Measurements from ENCODE around the gene CHKA. TPM values are rescaled to one million over a fixed set of nuclear protein-coding genes. Genes with fewer than 3 reads are reported as not detected.

The CHKA gene
- total and polyA plus RNA-seq, 2 of the 8 experiments (the other 6 are each of a cell fraction or from before 2014, with no cell fraction given), result 61.2 to 86.6 TPM

DNA sequence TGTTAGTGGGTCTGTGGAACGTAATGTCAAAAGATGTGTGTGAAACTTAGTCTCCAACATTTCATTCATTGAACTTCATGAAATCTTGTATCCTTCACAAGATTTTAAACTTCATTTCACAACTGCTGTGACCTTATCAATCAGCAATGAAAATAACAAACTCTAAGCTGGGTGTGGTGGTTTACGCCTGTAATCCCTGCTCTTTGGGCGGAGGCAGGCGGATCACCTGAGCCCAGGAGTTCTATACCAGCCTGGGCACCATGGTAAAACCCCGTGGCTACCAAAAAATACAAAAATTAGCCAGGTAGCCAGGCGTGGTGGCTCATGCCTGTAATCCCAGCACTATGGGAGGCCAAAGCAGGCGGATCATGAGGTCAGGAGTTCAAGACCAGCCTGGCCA is 5.1 kb downstream of the CHKA start:
- ChIA-PET CTCF (ENCODE audit: partially characterized antibody) (interaction anchor here (0.7 to 1.1 kb wide), 2 partner anchors 40 to 412 kb away, joined by 3 read pairs; no protein-coding TSS in a partner anchor), POLR2A (ENCODE audit: partially characterized antibody) (interaction anchor here (1.0 to 7.1 kb wide), 8 partner anchors 9 to 48 kb away, joined by 3 to 52 read pairs (median 6); no protein-coding TSS in a partner anchor)
- no peaks in the 10 kb centered on the region; the same call in 1 of the 2 replicates for H3K23me2 ChIP-seq (ENCODE audit: low read depth, low read length)
- no peak overlapping the region for H2BK15ac ChIP-seq (ENCODE audit: low read length)
- H4K8ac ChIP-seq (ENCODE audit: extremely low read depth, insufficient read depth, low read length), result no peak overlapping the region
- no peak overlapping the region for H2BK120ac ChIP-seq (replicated peaks; ENCODE audit: low read depth, low read length)
- no peak overlapping the region for H3K27ac ChIP-seq (ENCODE audit: low read depth, low read length)
- H3K36me3 ChIP-seq (ENCODE audit: control insufficient read depth in 2 of 4, insufficient read depth in 4 of 4, low read length in 3 of 4), result peaks cover 0 to 11% (median under 1%) of the 10 kb centered on the region in 4 experiments; a peak in 2 of 8 replicates
- H2BK12ac ChIP-seq (ENCODE audit: low read depth, low read length), result no peak overlapping the region
- H3K4me1 ChIP-seq (replicated peaks in 1 of 4; ENCODE audit: control insufficient read depth in 3 of 4, insufficient read depth in 4 of 4, low read length in 3 of 4), result peaks cover 2 to 9% (median 4%) of the 10 kb centered on the region in 4 experiments; a peak in 5 of 7 replicates
- no peak overlapping the region for H3K56ac ChIP-seq (replicated peaks; ENCODE audit: insufficient read length, low read depth, low read length)
- H3K9me3 ChIP-seq (ENCODE audit: insufficient read depth in 2 of 2, low read depth in 1 of 2, low read length in 1 of 2), result no peaks in the 10 kb centered on the region
- peaks cover 59 to 92% of the 10 kb centered on the region in 2 experiments for H3K79me2 ChIP-seq (ENCODE audit: control insufficient read depth in 1 of 2, insufficient read depth in 2 of 2, low read length in 2 of 2)
- H3K4me3 ChIP-seq (ENCODE audit: extremely low read depth in 1 of 4, insufficient read depth in 2 of 4, low read depth in 3 of 4, low read length in 4 of 4), result no peak overlapping the region
- no peak overlapping the region for H3K18ac ChIP-seq (ENCODE audit: extremely low read depth, low read length)
- H4K20me1 ChIP-seq (replicated peaks in 1 of 2; ENCODE audit: control insufficient read depth in 1 of 2, insufficient read depth in 2 of 2, low read length in 2 of 2), result peaks cover 24 to 26% of the 10 kb centered on the region in 2 experiments
- H2BK20ac ChIP-seq (ENCODE audit: low read length), result no peak overlapping the region
- no peak overlapping the region for H3K4ac ChIP-seq (replicated peaks; ENCODE audit: insufficient read length, low read depth, low read length)
- DNase-seq (ENCODE audit: low read depth in 1 of 2, low spot score in 2 of 2), result no peak
- H2AFZ ChIP-seq (ENCODE audit: low read length), result no peak overlapping the region
- WGBS, 2 experiments (ENCODE audit: extremely low coverage in 1 of 2, insufficient coverage in 1 of 2, insufficient read length in 1 of 2, insufficient replicate concordance in 2 of 2, low coverage in 1 of 2, low lambda C conversion rate in 2 of 2, missing lambda C conversion rate in 1 of 2), result 97% methylated on average over 7 of the region's 7 CpGs; no CpG with 5 or more reads in 1 of the 2 experiments
- no peaks in the 10 kb centered on the region for H3K27me3 ChIP-seq (replicated peaks in 1 of 4; ENCODE audit: control insufficient read depth in 3 of 4, extremely low read depth in 1 of 4, insufficient read depth in 3 of 4, low read length in 3 of 4)
- no peak overlapping the region for H4K91ac ChIP-seq (replicated peaks; ENCODE audit: insufficient read length, low read length)
- H4K5ac ChIP-seq (ENCODE audit: insufficient read length, low read depth, low read length), result no peak overlapping the region
- no peak overlapping the region for H3K9ac ChIP-seq (replicated peaks in 1 of 4; ENCODE audit: extremely low read depth in 1 of 4, low read depth in 3 of 4, low read length in 3 of 4)
- no peak overlapping the region for H2AK5ac ChIP-seq (ENCODE audit: low read depth, low read length)
- no peaks in the 10 kb centered on the region; the same call in 1 of the 2 replicates for H3K79me1 ChIP-seq (ENCODE audit: low read depth, low read length)
- H3K4me2 ChIP-seq (ENCODE audit: insufficient read depth in 1 of 2, low read depth in 2 of 2, low read length in 2 of 2), result no peak overlapping the region; a peak in 1 of 4 replicates
- FAIRE-seq, result no peak
- H2BK5ac ChIP-seq (ENCODE audit: low read depth, low read length), result no peak overlapping the region
- H3K23ac ChIP-seq (ENCODE audit: insufficient read length), result no peak overlapping the region
- H3K14ac ChIP-seq (ENCODE audit: insufficient read length), result no peak overlapping the region
- no peak for TF ChIP-seq RXRA (IDR thresholded peaks at IDR 0.05; ENCODE audit: insufficient read depth, low read depth, low read length)
- TF ChIP-seq MAFK (IDR thresholded peaks at IDR 0.05; ENCODE audit: low read depth, low read length), result no peak
- TF ChIP-seq JUND (IDR thresholded peaks at IDR 0.05; ENCODE audit: low read length), result no peak
- no peak for TF ChIP-seq POLR2AphosphoS5 (IDR thresholded peaks at IDR 0.05; ENCODE audit: low read depth, low read length)
- no peak for TF ChIP-seq PHF8 (conservative IDR thresholded peaks at IDR 0.05; ENCODE audit: low read depth, low read length)
- TF ChIP-seq CTBP2 (IDR thresholded peaks at IDR 0.05; ENCODE audit: borderline replicate concordance, insufficient read depth, insufficient read length, low read length), result no peak
- TF ChIP-seq RNF2 (IDR thresholded peaks at IDR 0.05; ENCODE audit: borderline replicate concordance, low read depth, low read length, missing control alignments, poor library complexity, severe bottlenecking), result no peak
- no peak for TF ChIP-seq KDM4A (IDR thresholded peaks at IDR 0.05; ENCODE audit: low read depth, low read length, severe bottlenecking)
- no peak for TF ChIP-seq ZNF274 (IDR thresholded peaks at IDR 0.05; ENCODE audit: borderline replicate concordance, extremely low read depth, low read length)
- TF ChIP-seq GABPA (IDR thresholded peaks at IDR 0.05; ENCODE audit: borderline replicate concordance, insufficient read depth, low read length), result no peak
- no peak for TF ChIP-seq EP300 (IDR thresholded peaks at IDR 0.05; ENCODE audit: borderline replicate concordance in 1 of 2, low read depth in 2 of 2, low read length in 2 of 2)
- no peak for TF ChIP-seq CHD1 (IDR thresholded peaks at IDR 0.05; ENCODE audit: low read depth, low read length)

Data from H1 (cell line).